ENCODE measurements around the gene EHMT1.

The EHMT1 gene

DNA sequence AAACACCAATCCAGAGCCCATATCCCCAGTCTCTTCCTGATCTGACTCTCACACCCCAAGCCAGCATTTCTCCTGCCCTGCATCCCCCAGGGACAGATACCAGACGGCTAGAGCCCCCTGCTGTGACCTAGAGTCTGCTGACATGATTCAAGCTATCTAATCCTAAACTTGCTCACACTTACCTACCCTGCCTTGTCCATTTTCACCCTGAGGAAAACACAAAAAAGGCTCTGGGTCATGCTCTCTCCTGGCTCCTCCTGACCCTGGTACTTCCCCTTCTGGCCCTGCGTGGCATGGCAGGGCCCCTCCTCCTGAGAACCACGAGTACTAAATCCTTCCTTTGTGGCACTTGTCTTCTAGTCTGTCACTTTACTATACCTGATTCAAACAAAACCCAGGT is 16.1 kb upstream of the EHMT1 start:
- no peak overlapping the region for H3K27ac ChIP-seq
- H3K9ac ChIP-seq (ENCODE audit: insufficient read length), result no peak overlapping the region
- H3K4me3 ChIP-seq, result no peak overlapping the region
- no peaks in the 10 kb centered on the region for H3K9me3 ChIP-seq (ENCODE audit: low read depth, low read length)
- no peaks in the 10 kb centered on the region for H3K36me3 ChIP-seq (ENCODE audit: insufficient read depth, low read length)
- TF ChIP-seq EZH2 (IDR thresholded peaks at IDR 0.05) (no peak), POLR2AphosphoS5 (IDR thresholded peaks at IDR 0.05; ENCODE audit: borderline replicate concordance, low read depth, low read length) (no peak), FOXP2 (optimal IDR thresholded peaks at IDR 0.05; ENCODE audit: control extremely low read depth, extremely low read length, insufficient read depth) (no peak)
- DNase-seq (ENCODE audit: low read depth, low spot score), result no peak

- no peak overlapping the region for H3K27ac ChIP-seq
- H3K9ac ChIP-seq (ENCODE audit: insufficient read length), result no peak overlapping the region
- H3K36me3 ChIP-seq (ENCODE audit: insufficient read depth, low read length), result no peaks in the 10 kb centered on the region
- DNase-seq (ENCODE audit: low read depth, low spot score), result no peak
- H3K4me3 ChIP-seq, result no peak overlapping the region
- no peaks in the 10 kb centered on the region for H3K9me3 ChIP-seq (ENCODE audit: low read depth, low read length)
- TF ChIP-seq FOXP2 (optimal IDR thresholded peaks at IDR 0.05; ENCODE audit: control extremely low read depth, extremely low read length, insufficient read depth) (no peak), EZH2 (IDR thresholded peaks at IDR 0.05) (no peak), POLR2AphosphoS5 (IDR thresholded peaks at IDR 0.05; ENCODE audit: borderline replicate concordance, low read depth, low read length) (no peak)
Measured at GRCh38 chr9:137603879-137604278, 14.9 kb upstream of the EHMT1 start.

- no peak overlapping the region for H3K9ac ChIP-seq (ENCODE audit: insufficient read length)
- H3K9me3 ChIP-seq (ENCODE audit: low read depth, low read length), result no peaks in the 10 kb centered on the region
- no peaks in the 10 kb centered on the region for H3K36me3 ChIP-seq (ENCODE audit: insufficient read depth, low read length)
- H3K4me3 ChIP-seq, result peak overlapping the region; percentile 52
- H3K27ac ChIP-seq, result no peak overlapping the region
- no peak for DNase-seq (ENCODE audit: low read depth, low spot score)
- no peak for TF ChIP-seq POLR2AphosphoS5 (IDR thresholded peaks at IDR 0.05; ENCODE audit: borderline replicate concordance, low read depth, low read length)
- no peak for TF ChIP-seq EZH2 (IDR thresholded peaks at IDR 0.05)
- no peak for TF ChIP-seq FOXP2 (optimal IDR thresholded peaks at IDR 0.05; ENCODE audit: control extremely low read depth, extremely low read length, insufficient read depth)
Measured at GRCh38 chr9:137604345-137605086, 14.3 kb upstream of the EHMT1 start.

- DNase-seq (ENCODE audit: low read depth, low spot score), result peak; percentile 34
Measured at GRCh38 chr9:137605121-137606004, 13.4 kb upstream of the EHMT1 start, which contains the start of gene ARRDC1. TSS of gene ARRDC1 (plus strand) at chr9:137605686. CDS start at chr9:137605718, 32 bp downstream.

GRCh38 chr9:137606005-137606621 is 12.7 kb upstream of the EHMT1 start:
- DNase-seq (ENCODE audit: low read depth, low spot score), result no peak
- H3K27ac ChIP-seq, result no peak overlapping the region
- no peak for TF ChIP-seq FOXP2 (optimal IDR thresholded peaks at IDR 0.05; ENCODE audit: control extremely low read depth, extremely low read length, insufficient read depth)
- no peak for TF ChIP-seq POLR2AphosphoS5 (IDR thresholded peaks at IDR 0.05; ENCODE audit: borderline replicate concordance, low read depth, low read length)
- no peak for TF ChIP-seq EZH2 (IDR thresholded peaks at IDR 0.05)
- H3K4me3 ChIP-seq, result peak overlapping the region; percentile 85
- H3K9ac ChIP-seq (ENCODE audit: insufficient read length), result peak overlapping the region; percentile 67
- no peaks in the 10 kb centered on the region for H3K9me3 ChIP-seq (ENCODE audit: low read depth, low read length)
- H3K36me3 ChIP-seq (ENCODE audit: insufficient read depth, low read length), result no peaks in the 10 kb centered on the region

More at GRCh38 chr9:137605121-137606004, 13.4 kb upstream of the EHMT1 start, which contains the start of gene ARRDC1:
- TF ChIP-seq POLR2AphosphoS5 (IDR thresholded peaks at IDR 0.05; ENCODE audit: borderline replicate concordance, low read depth, low read length) (peak; percentile 50; the same call in 1 of the 2 replicates), EZH2 (IDR thresholded peaks at IDR 0.05) (no peak), FOXP2 (optimal IDR thresholded peaks at IDR 0.05; ENCODE audit: control extremely low read depth, extremely low read length, insufficient read depth) (no peak)
- Histone ChIP-seq H3K36me3 (ENCODE audit: insufficient read depth, low read length) (no peaks in the 10 kb centered on the region), H3K9ac (ENCODE audit: insufficient read length) (peak within 1 kb of the TSS; percentile 67), H3K9me3 (ENCODE audit: low read depth, low read length) (no peaks in the 10 kb centered on the region), H3K27ac (no peak within 1 kb of the TSS), H3K4me3 (peak within 1 kb of the TSS; percentile 85)

- no peak overlapping the region for H3K9ac ChIP-seq (ENCODE audit: insufficient read length)
- DNase-seq (ENCODE audit: low read depth, low spot score), result no peak
- no peak overlapping the region for H3K27ac ChIP-seq
- H3K4me3 ChIP-seq, result peak overlapping the region; percentile 85
- no peaks in the 10 kb centered on the region for H3K9me3 ChIP-seq (ENCODE audit: low read depth, low read length)
- TF ChIP-seq FOXP2 (optimal IDR thresholded peaks at IDR 0.05; ENCODE audit: control extremely low read depth, extremely low read length, insufficient read depth) (no peak), POLR2AphosphoS5 (IDR thresholded peaks at IDR 0.05; ENCODE audit: borderline replicate concordance, low read depth, low read length) (no peak), EZH2 (IDR thresholded peaks at IDR 0.05) (no peak)
- no peaks in the 10 kb centered on the region for H3K36me3 ChIP-seq (ENCODE audit: insufficient read depth, low read length)
Measured at GRCh38 chr9:137606734-137607138, 12.1 kb upstream of the EHMT1 start.

GRCh38 chr9:137607141-137607857 is 11.5 kb upstream of the EHMT1 start:
- TF ChIP-seq FOXP2 (optimal IDR thresholded peaks at IDR 0.05; ENCODE audit: control extremely low read depth, extremely low read length, insufficient read depth), result no peak
- Histone ChIP-seq H3K9ac (ENCODE audit: insufficient read length) (no peak overlapping the region), H3K4me3 (no peak overlapping the region), H3K27ac (no peak overlapping the region), H3K36me3 (ENCODE audit: insufficient read depth, low read length) (no peaks in the 10 kb centered on the region), H3K9me3 (ENCODE audit: low read depth, low read length) (no peaks in the 10 kb centered on the region)
- no peak for DNase-seq (ENCODE audit: low read depth, low spot score)
